Kidney (tissue), 14 donors: ENCODE data around the gene KRTAP5-3. TPM values are rescaled to one million over a fixed set of nuclear protein-coding genes. Genes with fewer than 3 reads are reported as not detected.

Experiments
- DNase-seq, 5 donors: peaks; one replicate each; pipeline ENCODE4 v3.0.0-alpha.2; 2013 to 2020
- FAIRE-seq: peaks from 2 replicates; lab custom pipeline; 2012; peaks lifted over from hg19 to GRCh38; lab: Jason Lieb, UNC
- H3K27ac ChIP-seq, 2 donors: one replicate each; pipeline ENCODE4 v1.7.0; 2013; ENCODE audit warnings: low read depth in 2 of 2, low read length in 2 of 2, inconsistent platforms in 1 of 2
- H3K27me3 ChIP-seq: one replicate; pipeline ENCODE4 v1.7.1; 2013; ENCODE audit warnings: low read length, inconsistent platforms; ENCODE audit not compliant: control insufficient read depth, insufficient read depth
- H3K36me3 ChIP-seq, 3 donors: one replicate each; pipeline versions ENCODE4 v1.7.0 to v1.7.1; 2013; ENCODE audit warnings: low read length in 3 of 3, control low read depth in 1 of 3, inconsistent platforms in 1 of 3; ENCODE audit not compliant: insufficient read depth in 3 of 3, control insufficient read depth in 2 of 3
- H3K4me1 ChIP-seq, 3 donors: one replicate each; pipeline versions ENCODE4 v1.7.0 to v1.7.1; 2013; ENCODE audit warnings: low read length in 3 of 3, inconsistent platforms in 1 of 3, low read depth in 1 of 3; ENCODE audit not compliant: control insufficient read depth in 2 of 3, insufficient read depth in 2 of 3
- H3K4me3 ChIP-seq, 3 donors: one replicate each; pipeline versions ENCODE4 v1.7.0 to v1.8.1; 2013; ENCODE audit warnings: low read length in 3 of 3, control low read depth in 1 of 3, inconsistent platforms in 1 of 3
- H3K9ac ChIP-seq, 3 donors: one replicate each; pipeline versions ENCODE4 v1.7.0 to v1.7.1; 2013; ENCODE audit warnings: low read length in 3 of 3, control low read depth in 1 of 3, inconsistent platforms in 1 of 3
- H3K9me3 ChIP-seq, 3 donors: one replicate each; pipeline versions ENCODE4 v1.7.0 to v1.7.1; 2013; ENCODE audit warnings: low read length in 3 of 3, control low read depth in 1 of 3, inconsistent platforms in 1 of 3; ENCODE audit not compliant: control insufficient read depth in 2 of 3, insufficient read depth in 1 of 3
- CTCF ChIP-seq: IDR thresholded peaks from 3 replicates; pipeline ENCODE4 v1.5.1; 2012; ENCODE audit warnings: mild to moderate bottlenecking, moderate library complexity, borderline replicate concordance; ENCODE audit not compliant: insufficient read depth; ENCODE audit errors: extremely low read depth
- intact Hi-C: fragments of 100-400 bp; cut with DNase I; formaldehyde crosslinking; loops from one replicate; pipeline ENCODE4 v1.11.1; 2022
- polyA plus RNA-seq: library from polyadenylated mRNA; stranded (reverse); fragments of 350-450 nt; fragmentation: Illumina TruSeq; extraction: RNeasy Lipid Tissue Mini Kit (QIAGEN cat#74804); gene quantifications from one replicate; pipeline ENCODE4 v1.2.3, GENCODE V29; 2014; ENCODE audit warnings: low read depth, low replicate concordance; ENCODE audit not compliant: insufficient read depth
- total RNA-seq: library from RNA; stranded (reverse); fragmentation: NEBNext Ultra II Directional; extraction: Animal tissue kit (Norgen Biotek cat#: 25700); gene quantifications from one replicate; pipeline ENCODE4 v1.2.1, GENCODE V29; 2021
- donor health status: control.
- donor health status: control.
- donor health status: control.
- donor health status: control.
- donor health status: control.
- donor health status: DM: yes; HTN: yes; CAD: no.
- donor health status: Normal renal cell carcinoma (clear cell type).

Gene KRTAP5-3
- total and polyA plus RNA-seq, 2 donors from 2014 or later = not detected

GRCh38 chr11:1628506-1629325, 20.5 kb upstream of the KRTAP5-3 start:
- peak; percentile 67 to 77 (median 71) for DNase-seq
- FAIRE-seq = no peak
- Histone ChIP-seq H3K4me3 (no peak overlapping the region), H3K36me3 (no peaks in the 10 kb centered on the region), H3K4me1 (no peaks in the 10 kb centered on the region), H3K9me3 (no peaks in the 10 kb centered on the region), H3K9ac (no peak overlapping the region), H3K27ac (no peak overlapping the region), H3K27me3 (no peaks in the 10 kb centered on the region)
- TF ChIP-seq CTCF = peak; percentile 84
- intact Hi-C loops = no loop called here

GRCh38 chr11:1625541-1625940, 17.3 kb upstream of the KRTAP5-3 start:
- Histone ChIP-seq H3K4me3 (no peak overlapping the region), H3K36me3 (no peaks in the 10 kb centered on the region), H3K4me1 (no peaks in the 10 kb centered on the region), H3K27ac (no peak overlapping the region), H3K27me3 (no peaks in the 10 kb centered on the region), H3K9ac (no peak overlapping the region), H3K9me3 (no peaks in the 10 kb centered on the region)
- peak in 2 of 5 donors; percentile 39 for DNase-seq
- TF ChIP-seq CTCF = no peak
- FAIRE-seq = no peak
- intact Hi-C loops = no loop called here

- FAIRE-seq (no peak), DNase-seq (peak in 2 of 5 donors; percentile 12 to 38)
- Histone ChIP-seq H3K27me3 (no peaks in the 10 kb centered on the region), H3K9ac (no peak overlapping the region), H3K4me3 (no peak overlapping the region), H3K36me3 (no peaks in the 10 kb centered on the region), H3K9me3 (no peaks in the 10 kb centered on the region), H3K4me1 (no peaks in the 10 kb centered on the region), H3K27ac (no peak overlapping the region)
- intact Hi-C loops = no loop called here
- no peak for TF ChIP-seq CTCF
Measured at GRCh38 chr11:1624621-1625020, 16.4 kb upstream of the KRTAP5-3 start.
